Measurements from ENCODE around the gene MROH7. TPM values are rescaled to one million over a fixed set of nuclear protein-coding genes. Genes with fewer than 3 reads are reported as not detected.

The MROH7 gene
- total and polyA plus RNA-seq, 9 of the 15 experiments (the other 6 are each of a cell fraction or from before 2014, with no cell fraction given), result not detected

DNA sequence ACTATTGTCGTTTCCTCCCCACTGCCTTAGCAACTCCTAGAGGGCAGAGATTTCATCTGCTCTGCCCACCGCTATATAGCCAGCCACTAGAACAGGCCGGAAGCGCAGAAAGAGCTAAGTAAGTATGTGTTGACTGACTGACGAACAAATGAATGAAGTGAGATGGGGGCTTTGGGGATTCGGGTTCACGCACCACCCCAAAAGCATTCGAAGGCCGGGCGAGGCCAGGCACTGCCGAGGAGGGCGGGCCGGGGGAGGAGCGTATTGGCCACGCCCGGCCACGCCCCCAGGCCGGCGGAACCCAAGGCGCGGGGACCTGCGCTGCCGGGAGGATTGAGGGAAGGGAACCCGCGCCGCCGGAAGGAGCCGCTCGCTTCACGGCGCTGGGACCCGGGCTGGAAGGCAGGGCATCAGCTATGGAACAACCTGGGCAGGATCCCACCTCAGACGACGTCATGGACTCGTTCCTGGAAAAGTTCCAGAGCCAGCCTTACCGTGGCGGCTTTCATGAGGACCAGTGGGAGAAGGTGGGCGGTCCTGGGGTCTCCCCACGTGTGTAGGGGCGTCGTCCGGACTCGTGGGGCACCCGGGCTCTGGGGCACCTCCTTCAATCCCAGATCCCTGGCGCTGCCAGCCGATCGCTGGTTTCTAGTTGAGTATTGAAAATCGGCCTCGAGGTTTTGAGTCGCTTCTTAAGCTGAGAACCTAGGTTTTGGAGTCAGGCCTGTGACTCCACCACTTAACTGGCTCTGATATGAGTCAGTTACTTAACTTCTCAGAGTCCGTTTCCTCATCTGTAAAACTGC lies 74.1 kb downstream of the MROH7 start, which contains the start of gene TTC4 (continued):
- TF ChIP-seq NR2C2 (CRISPR knock-in tag; IDR thresholded peaks at IDR 0.05) (peak; percentile 81; the same call in 1 of the 2 replicates), NR2C2 (tag; IDR thresholded peaks at IDR 0.05) (peak; percentile 53; the same call in 1 of the 2 replicates), ZNF274 (IDR thresholded peaks at IDR 0.05; ENCODE audit: borderline replicate concordance, low read depth, low read length) (no peak), ETV5 (CRISPR knock-in tag; IDR thresholded peaks at IDR 0.05; ENCODE audit: low read depth) (no peak; the same call in 1 of the 2 replicates), HMGN3 (IDR thresholded peaks at IDR 0.05; ENCODE audit: borderline replicate concordance, extremely low read depth, insufficient read length, low read depth, low read length) (peak; percentile 97), HNRNPUL1 (IDR thresholded peaks at IDR 0.05; ENCODE audit: low read length) (no peak), ZNF518B (CRISPR knock-in tag; IDR thresholded peaks at IDR 0.05) (no peak), RAD21 (CRISPR knock-in tag; conservative IDR thresholded peaks at IDR 0.05 in 1 of 2, IDR thresholded peaks at IDR 0.05 in 1 of 2) (no peak), KLF6 (CRISPR knock-in tag; IDR thresholded peaks at IDR 0.05; ENCODE audit: borderline replicate concordance) (peak; percentile 83; the same call in 1 of the 2 replicates), BMI1 (IDR thresholded peaks at IDR 0.05; ENCODE audit: low read length) (no peak), RBM39 (optimal IDR thresholded peaks at IDR 0.05; ENCODE audit: low read depth, low read length) (peak; percentile 75), ZNF41 (CRISPR knock-in tag; conservative IDR thresholded peaks at IDR 0.05) (no peak), MAFF (IDR thresholded peaks at IDR 0.05; ENCODE audit: low read length) (no peak), SMARCA5 (IDR thresholded peaks at IDR 0.05) (no peak), ZNF592 (IDR thresholded peaks at IDR 0.05) (no peak), ZNF212 (CRISPR knock-in tag; IDR thresholded peaks at IDR 0.05) (no peak), CHCHD3 (CRISPR knock-in tag; IDR thresholded peaks at IDR 0.05) (no peak), TAF7 (tag; IDR thresholded peaks at IDR 0.05) (peak; percentile 88), DLX4 (CRISPR knock-in tag; IDR thresholded peaks at IDR 0.05) (no peak)
